Jurkat, Clone E6-1 (cell line): Measurements from ENCODE around the gene FEZF2.

ENCODE experiments used
- DNase-seq: peaks from one replicate; pipeline ENCODE4 v3.0.0-alpha.2; 2011; ENCODE audit warnings: low read depth, low spot score
- H3K4me3 ChIP-seq: 2 replicates; pipeline ENCODE4 v1.5.1; 2011; ENCODE audit warnings: mild to moderate bottlenecking, low read length, control low read depth, moderate library complexity

Gene FEZF2

DNA sequence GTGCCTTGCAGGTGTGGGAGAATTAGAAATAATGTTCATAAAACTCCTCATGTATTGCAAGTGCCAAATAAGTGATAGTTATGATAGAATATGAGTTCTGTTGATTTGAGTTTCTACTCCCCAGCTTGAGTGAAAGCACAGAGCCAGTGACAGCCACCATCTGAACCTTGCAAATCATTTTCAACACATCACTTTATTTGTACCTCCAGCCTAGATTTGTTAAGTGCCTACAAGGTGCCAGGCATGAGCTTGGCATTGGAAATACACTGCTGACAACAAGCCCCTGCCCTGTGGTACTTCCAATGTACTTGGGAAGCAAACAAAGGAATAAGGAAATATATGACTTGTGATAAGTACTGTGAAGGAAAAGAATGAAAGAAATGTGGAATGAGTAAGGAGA, 17.0 kb downstream of the FEZF2 start:
- no peak for DNase-seq
- H3K4me3 ChIP-seq: no peak overlapping the region

DNA sequence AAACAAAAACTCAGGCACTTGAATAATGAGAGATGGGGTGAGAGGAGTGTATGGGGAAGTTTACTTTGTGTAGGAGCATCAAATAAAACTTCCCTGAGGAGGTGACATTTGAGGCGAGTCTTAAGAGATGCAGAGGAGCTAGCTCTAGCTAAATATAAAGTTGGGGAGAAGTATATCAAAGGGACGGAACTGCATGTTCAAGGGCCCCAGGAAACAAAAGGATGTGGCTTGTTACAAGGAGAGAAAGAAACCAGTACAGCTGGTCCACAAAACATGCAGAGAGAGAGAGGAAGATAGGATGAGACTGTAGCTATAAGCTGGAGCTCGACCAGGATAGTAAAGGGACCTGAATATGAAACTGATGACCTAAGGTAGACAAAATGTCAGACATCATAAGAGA, 17.6 kb downstream of the FEZF2 start:
- H3K4me3 ChIP-seq: no peak overlapping the region
- DNase-seq: peak; percentile 79

DNA sequence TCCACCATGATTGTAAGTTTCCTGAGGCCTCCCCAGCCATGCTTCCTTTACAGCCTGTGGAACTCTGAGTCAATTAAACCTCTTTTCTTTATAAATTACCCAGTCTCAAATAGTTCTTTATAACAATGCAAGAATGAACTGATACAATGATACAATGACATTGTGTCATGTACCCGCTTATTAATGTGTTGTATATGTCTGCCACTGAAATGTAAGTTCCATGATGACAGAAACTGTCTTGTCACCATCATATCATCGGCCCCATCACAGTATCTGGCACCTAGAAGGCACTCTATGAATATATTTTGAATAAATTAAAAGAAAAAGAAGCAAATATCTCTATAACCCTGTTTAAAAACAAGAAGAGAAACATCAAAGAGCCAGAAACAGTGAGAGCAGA, 29.6 kb downstream of the FEZF2 start:
- H3K4me3 ChIP-seq: no peak overlapping the region
- no peak for DNase-seq

DNA sequence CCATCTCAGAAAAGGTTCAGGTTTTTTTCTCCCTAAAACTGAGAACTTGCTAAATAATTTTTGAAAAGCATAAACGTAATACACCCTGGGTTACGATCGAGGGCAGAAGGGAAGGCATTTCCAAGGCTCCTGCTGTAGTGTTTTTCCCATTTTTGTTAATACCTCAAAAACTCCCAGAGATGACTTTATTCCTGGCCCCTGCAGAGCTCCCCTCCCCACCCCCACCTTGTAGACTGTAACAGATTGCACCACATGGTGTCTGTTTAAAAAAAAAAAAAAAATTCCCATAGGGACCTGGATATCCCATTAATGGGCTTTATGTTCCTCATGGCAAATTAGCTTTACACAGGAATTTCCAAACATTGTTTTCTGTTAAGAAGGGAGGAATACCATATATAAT, 38.2 kb downstream of the FEZF2 start:
- DNase-seq: no peak
- no peak overlapping the region for H3K4me3 ChIP-seq

DNA sequence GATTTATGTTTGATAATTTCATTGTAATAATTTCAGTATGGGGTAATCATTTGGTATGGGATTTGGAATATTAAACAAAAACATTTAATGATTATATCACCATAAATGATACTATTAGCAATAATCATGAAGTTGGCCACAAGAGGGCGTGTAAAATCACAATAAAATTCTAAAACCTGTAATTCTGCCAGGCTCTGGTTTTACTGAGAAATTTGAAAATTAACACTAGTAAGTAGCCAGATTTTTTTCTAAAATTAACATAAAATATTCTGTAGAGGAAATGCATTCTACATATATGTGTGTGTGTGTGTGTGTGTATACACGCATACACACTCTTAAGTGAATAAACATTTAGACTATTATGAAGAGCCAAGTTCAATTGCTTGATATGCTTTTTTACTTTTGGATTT, 40.5 kb downstream of the FEZF2 start:
- DNase-seq: peak; percentile 14
- no peak overlapping the region for H3K4me3 ChIP-seq

DNA sequence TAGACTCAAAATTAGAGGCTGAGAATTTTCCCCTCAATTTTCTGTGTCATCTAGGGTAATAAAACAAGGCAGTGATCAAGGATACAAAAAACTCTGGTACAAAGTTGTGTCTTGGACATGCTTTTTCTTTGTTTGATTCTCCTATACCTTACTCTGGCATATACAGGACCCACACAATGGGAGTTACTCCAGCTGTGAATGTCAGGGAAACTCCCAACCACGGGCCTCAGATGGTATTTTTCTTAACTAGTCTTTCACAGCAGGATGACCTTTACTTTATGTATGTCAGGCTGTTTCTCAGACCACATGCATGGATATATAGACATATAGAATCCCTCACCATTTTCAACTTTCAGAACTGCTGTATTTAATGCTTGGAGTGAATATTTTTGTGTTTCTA, 41.3 kb downstream of the FEZF2 start:
- no peak overlapping the region for H3K4me3 ChIP-seq
- no peak for DNase-seq

DNA sequence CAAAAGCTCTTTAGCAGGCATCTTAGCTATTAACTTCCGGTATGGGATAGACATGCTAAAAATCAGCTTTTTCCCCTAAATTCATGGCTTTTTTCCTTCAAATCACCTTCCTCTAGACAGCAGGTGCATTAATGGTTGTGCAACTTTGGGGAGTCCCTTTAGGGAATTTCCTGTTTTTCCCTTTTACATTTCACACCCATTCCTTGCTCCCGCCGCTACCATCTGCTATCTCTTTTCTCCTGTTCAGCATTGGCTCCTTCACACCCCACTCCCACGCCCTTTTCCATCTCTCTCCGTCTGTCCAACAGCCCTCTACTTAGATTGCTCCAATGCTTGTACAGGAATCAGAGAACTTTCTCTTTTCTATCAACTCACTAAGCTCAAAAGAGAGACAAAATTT, 43.4 kb downstream of the FEZF2 start:
- no peak for DNase-seq
- no peak overlapping the region for H3K4me3 ChIP-seq

DNA sequence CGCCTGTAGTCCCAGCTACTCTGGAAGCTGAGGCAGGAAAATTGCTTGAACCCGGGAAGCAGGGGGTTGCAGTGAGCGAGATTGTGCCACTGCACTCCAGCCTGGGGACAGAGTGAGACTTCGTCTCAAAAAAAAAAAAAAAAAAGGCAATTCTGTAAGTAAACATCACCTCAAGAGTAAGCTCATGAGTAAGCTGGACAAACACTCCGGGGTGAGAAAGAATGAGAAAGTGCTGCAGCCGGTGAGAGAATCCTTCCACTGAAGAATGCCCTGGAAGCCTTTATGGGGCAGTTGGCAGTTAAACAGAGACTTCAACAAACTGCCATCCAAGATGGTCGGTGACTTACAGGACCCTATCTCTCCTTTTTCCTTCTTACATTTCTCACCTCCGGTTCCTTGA, 47.5 kb downstream of the FEZF2 start:
- no peak for DNase-seq
- H3K4me3 ChIP-seq: no peak overlapping the region

DNA sequence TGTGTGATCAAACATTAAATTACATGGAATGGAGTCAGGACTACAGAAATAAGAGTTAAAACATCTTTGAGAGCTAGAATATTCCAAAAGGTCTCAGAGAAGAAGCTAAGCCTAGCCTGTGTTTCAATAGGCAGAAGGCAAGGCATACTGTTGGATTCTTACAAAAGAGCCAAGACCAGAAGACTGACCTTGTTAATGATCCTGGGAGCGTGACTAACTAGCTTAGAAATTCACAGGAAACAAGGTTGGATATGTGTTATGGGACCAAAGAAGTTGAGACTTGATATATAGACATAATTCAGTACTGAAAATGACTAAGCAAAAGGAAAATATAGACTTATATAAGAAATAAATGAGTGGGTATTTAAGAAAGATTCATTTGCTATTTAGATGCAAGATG, 50.1 kb downstream of the FEZF2 start:
- no peak for DNase-seq
- H3K4me3 ChIP-seq: no peak overlapping the region
